ENCODE results near the gene ZBTB21.

The ZBTB21 gene

DNA sequence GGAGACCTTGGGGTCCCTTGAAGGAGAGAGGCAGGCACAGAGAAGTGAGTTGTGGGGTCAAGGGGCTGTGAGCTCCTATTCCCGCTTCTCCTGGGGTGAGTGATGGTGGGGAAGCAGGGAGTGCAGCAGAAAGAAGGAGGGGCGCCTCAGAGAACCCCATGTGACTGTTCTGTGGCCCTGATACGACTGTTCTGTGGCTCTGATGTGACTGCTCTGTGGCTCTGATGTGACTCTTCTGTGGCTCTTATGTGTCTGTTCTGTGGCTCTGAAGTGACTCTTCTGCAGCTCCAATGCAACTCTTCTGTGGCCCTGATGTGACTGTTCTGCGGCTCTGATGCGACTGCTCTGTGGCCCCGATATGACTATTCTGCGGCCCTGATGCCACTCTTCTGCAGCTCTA, 31.1 kb upstream of the ZBTB21 start:
- DNase-seq (ENCODE audit: low read depth, low spot score) = no peak
- no peak overlapping the region for H3K4me3 ChIP-seq (ENCODE audit: low read length)

DNA sequence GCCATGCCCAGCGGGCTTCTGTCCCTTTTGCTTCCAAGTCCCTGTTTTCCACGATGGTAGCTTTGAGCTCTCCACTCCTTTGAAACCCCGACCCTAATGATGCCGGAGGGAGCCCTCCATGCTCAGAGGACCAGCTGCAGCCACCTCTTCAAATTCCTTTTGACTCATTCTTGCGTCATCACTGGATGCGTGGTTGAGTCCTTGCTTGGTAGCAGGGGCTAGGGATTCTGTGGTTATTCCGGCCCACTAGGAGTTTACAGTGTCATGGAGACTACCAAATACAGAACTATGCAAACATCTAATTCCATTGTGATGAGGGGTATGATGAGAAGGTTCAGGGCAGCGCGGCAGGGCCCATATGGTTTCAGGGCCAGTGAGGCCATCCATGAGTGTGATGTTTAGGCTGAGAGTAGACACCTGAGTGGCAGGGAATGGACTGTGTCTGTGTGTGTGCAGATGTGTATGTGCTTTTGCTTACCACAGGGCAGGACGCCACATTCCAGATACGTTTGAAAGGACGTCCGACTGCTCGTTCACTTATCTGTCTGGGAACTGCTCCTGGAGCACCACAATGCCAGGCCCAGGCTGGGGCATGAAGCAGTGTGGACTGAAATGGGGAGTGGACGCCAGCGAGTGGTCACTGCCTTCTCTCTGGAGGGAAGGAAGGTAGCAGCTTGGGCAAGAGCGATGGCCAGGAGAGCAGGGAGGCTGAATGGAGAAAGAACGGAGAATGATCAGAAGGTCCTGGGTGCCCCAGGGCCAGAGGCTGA, 30.4 kb upstream of the ZBTB21 start:
- no peak for DNase-seq (ENCODE audit: low read depth, low spot score)
- H3K4me3 ChIP-seq (ENCODE audit: low read length) = no peak overlapping the region

DNA sequence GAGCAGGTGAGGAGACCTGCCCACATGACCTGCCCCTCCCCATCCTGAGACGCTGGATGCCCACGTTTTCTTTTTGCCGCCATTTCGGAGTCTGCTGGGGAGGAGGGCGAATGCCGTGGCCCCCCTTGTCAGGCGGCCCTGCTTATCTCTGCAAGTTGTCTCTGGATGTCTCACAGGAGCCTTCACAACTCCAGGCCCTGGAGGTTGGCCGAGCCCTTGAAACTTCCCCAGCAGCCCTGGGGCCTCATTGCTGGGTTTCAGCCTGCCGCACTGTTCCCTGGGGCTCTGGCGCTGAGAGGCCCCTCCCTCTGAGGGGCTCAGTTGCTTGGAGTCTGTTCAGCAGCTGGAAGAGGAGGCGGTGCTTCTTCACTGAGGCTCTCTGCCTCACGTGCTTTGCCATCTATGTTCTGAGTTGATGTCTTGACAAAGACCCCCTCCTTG, 29.8 kb upstream of the ZBTB21 start:
- no peak for DNase-seq (ENCODE audit: low read depth, low spot score)
- H3K4me3 ChIP-seq (ENCODE audit: low read length) = no peak overlapping the region

DNA sequence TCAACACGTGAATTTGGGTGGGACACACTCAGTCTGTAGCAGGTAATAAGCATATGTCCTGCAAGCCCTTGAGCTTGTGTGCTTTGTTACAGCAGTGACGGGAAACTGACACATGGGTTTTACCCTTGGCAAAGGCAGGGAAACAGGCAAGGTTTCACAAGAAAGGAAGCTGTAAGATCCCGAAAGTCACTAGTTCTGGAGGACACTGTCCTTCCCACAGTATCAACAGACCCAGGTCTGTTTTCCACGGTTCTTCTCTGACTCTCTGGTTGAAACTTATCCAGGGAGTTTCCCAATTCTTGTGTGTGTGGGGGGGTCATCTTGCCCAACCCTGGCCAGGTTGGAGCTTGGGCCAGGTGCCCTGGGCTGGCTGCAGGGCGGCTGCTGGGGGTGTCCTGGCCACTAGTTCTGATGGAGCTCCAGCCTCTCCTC, 29.3 kb upstream of the ZBTB21 start:
- DNase-seq (ENCODE audit: low read depth, low spot score) = no peak

DNA sequence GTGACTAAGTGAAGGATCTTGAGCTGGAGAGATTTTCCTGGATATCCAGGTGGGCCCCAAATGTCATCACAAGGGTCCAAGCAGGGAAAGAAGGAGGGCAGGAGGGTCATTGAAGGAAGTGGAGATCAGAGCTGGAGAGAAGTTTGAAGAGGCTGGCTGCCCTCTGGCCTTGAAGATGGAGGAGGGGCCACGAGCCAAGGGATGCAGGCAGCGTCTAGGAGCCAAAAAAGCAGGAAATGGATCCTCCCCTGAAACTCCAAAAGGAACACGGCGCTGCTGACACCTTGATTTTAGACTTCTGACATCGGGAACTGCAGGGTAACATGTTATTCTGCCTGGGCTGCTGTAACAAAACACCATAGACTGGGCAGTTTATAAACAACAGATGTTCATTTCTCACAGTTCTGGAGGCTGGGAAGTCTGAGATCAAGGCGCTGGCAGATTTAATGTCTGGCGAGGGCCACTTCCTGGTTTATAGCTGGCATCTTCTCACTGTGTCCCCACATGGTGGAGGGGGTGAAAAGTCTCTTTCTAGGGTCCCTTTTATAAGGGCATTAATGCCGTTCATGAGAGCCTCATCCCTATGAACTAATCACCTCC, 28.8 kb upstream of the ZBTB21 start:
- DNase-seq (ENCODE audit: low read depth, low spot score) = no peak
- no peak overlapping the region for H3K4me3 ChIP-seq (ENCODE audit: low read length)

More for the DNA sequence above, 29.3 kb upstream of the ZBTB21 start:
- no peak overlapping the region for H3K4me3 ChIP-seq (ENCODE audit: low read length)

DNA sequence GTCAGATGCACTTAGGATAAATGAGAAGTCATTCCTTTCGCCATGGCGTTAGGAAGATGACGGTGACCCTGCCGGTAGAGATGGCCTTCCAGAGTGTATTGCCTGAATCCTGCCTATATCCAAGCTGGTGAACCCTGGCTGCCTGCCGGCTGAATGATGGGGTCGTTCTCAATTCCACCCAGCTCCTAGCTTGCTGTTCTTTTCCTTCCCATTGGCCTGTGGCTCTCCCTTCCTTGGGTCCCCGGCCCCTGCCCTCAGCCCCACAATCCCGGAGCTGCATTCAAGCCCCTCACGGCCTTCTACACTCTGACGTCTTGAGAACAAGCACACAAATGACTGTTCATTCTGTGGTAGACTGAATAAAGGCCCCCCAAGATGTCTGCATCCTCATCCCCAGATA, 28.2 kb upstream of the ZBTB21 start:
- DNase-seq (ENCODE audit: low read depth, low spot score) = no peak
- H3K4me3 ChIP-seq (ENCODE audit: low read length) = no peak overlapping the region

DNA sequence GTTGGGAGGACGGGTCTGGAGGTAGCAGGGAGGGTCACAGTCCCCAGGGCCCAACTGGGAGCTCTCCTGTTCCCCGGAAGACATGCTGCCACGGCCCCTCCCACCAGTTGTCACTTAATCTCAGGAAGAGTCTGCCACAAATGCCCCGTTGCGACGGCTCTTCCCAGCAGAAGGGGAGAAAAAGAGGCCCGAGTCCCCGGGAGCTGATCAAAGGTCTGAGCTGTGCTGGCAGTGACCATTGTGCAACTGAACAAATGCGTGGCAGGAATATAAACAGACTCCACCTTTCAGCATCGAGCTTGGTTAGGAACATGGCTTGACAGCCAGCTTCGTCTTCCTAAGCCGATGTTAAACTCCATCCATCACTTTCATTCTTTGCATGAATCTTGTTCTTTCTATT, 27.8 kb upstream of the ZBTB21 start:
- DNase-seq (ENCODE audit: low read depth, low spot score) = no peak

DNA sequence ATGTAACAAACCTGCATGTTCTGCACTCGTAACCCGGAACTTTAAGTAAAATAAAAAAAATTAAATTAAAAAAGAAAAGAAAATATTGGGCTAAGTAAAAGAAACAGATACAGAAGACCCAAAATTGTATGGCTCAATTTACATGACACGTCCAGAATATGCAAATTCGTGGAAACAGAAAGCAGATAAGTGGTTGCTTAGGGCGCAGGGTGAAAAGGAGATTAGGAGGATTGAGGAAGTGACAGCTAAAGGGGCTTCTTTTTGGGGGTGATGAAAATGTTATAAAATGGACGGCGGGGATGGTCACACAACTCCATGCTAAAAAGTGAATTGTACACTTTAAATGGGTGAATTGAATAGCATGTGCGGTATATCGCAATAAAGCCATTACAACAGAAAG, 27.4 kb upstream of the ZBTB21 start:
- no peak overlapping the region for H3K4me3 ChIP-seq (ENCODE audit: low read length)
- no peak for DNase-seq (ENCODE audit: low read depth, low spot score)

More for the DNA sequence above, 27.8 kb upstream of the ZBTB21 start:
- H3K4me3 ChIP-seq (ENCODE audit: low read length) = no peak overlapping the region

DNA sequence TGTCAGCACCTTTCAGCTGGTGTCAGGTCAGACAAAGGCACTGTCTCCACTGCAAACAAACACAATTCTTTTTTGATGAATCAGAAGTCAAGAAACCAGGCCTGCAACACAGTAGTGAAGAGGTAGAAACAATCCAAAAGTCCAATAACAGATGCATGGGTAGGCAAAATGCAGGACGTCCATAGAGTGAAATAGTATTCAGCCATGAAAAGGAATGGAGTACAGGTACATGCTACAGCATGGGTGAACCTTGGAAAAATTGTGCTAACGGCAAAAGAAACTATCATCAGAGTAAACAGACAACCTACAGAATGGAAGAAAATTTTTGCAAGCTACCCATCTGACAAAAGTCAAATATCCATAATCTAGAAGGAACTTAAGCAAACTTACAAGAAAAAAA, 26.2 kb upstream of the ZBTB21 start:
- no peak for DNase-seq (ENCODE audit: low read depth, low spot score)
- no peak overlapping the region for H3K4me3 ChIP-seq (ENCODE audit: low read length)

DNA sequence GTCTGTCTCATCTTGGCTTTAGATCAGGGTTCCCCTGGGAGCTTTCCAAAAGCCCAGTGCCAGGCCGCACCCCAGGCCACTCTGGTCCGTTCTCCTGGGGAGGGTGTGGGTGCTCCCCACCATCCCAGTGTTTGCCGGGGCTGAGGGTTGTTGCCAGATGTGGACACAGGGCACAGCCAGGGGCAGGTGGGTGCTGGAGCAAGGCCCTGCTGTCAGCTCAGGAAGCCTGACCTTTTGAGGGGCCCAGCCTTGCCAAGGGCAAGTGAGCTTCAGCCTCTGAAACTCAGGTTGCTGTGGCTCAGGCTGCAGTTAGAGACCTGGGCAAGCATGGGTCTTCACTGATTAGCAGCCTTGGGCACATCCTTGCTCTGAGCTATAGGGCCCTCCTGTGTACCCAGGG, 22.8 kb upstream of the ZBTB21 start:
- no peak overlapping the region for H3K4me3 ChIP-seq (ENCODE audit: low read length)
- no peak for DNase-seq (ENCODE audit: low read depth, low spot score)

DNA sequence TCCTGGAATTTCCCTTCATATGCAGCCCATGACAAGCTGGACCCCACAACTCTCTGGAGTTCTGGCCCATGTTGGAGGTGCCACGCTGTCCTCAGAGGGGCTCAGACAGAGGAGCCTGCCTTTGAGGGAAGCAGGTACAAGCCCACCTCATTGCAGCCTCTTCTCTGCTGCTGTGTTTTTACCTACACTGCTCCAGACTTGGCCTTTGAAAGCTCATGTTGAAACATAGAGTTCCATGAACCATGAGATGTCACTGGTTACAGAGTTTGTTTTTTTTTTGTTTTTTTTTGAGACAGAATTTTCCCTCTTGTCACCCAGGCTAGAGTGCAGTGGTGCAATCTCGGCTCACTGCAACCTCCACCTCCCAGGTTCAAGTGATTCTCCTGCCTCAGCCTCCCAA, 22.1 kb upstream of the ZBTB21 start:
- no peak for DNase-seq (ENCODE audit: low read depth, low spot score)
- H3K4me3 ChIP-seq (ENCODE audit: low read length) = no peak overlapping the region

DNA sequence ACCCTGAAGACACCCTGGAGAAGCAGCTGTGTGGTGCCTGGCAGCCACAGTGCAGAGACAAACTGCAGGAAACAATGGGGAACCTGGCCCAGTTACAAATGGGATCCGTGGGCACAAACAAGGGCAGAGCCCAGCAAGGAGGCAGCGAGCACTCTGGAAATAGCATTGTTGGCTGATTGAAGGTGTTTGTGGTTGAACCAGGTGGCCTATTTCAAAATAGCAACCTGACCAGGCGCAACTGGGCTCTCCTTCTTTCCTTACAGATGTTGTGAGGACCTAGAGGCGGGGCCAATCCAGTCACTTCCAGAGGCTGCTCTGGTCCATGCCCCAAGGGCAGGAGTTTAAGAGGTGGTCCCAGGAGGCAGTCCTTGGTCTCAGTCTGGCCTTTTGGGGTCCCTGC, 21.7 kb upstream of the ZBTB21 start:
- DNase-seq (ENCODE audit: low read depth, low spot score) = no peak
- no peak overlapping the region for H3K4me3 ChIP-seq (ENCODE audit: low read length)

DNA sequence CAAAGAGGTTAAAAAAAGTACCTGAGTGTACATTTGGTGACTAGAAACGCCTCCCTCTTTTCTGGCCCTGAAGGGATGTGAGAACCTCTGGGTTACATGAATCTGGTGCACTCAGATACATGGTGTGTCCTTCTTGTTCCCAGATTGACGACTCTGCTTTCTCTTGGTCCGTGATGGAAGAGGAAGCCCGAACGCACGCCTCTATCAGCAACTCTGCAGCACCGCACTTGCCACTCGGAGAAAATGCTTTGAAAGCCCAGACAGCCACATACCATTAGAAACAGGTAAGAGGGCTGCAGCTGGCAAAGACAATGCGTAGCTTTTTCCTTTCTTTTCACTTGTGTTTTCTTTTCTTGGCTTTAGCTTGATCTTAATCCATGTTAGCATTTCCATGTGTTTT, 21.1 kb upstream of the ZBTB21 start:
- DNase-seq (ENCODE audit: low read depth, low spot score) = no peak
- no peak overlapping the region for H3K4me3 ChIP-seq (ENCODE audit: low read length)

DNA sequence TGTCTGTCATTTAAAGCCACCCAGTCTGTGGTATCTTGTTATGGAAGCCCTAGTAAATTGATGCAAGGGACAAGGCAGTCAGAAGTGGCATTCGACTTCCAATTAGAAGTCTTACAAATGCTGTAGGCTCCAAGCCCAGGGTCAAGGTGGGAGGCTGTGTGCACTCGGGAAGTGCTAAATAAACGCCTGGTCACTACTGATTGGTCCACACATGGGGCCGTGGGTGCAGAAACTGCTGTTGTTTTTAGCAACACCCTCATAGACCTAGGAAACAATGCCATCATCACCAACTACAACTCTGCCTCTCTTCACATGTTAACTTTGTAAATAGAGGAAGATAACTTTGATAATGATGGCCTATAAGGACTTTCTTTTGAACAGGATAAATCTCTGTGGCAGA, 20.2 kb upstream of the ZBTB21 start:
- H3K4me3 ChIP-seq (ENCODE audit: low read length) = no peak overlapping the region

DNA sequence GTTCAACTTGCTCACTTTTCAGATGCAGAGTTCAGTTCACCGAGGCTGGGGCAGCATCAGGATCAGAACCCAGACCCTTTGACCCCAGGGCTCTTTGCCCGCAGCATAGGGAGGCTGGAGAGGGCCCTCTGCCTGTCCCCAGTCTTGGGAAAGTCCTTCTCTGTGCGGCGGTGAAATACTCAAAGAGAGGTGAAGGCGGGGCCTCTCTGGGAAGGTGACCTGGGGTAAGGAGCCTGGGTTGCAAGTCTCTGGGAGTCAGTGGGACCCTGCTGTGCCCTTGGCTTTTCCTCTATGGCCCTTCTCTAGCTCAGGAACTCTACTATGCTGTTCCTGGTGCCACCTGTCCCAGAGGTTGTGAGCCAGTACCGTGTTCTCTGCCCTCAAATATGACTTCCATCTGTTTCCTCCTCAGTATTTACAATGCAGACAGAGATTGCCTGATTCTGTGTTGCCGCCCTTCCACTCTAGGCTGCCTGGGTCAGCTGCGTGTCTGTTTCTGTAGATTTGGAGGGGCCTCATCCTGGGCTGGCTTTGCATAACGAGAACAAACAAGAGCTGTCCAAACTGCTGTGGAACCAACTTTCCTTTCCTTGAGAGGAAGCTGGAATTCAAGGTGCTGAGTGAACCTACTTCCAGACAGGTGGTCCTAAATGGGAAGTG, 18.7 kb upstream of the ZBTB21 start:
- H3K4me3 ChIP-seq (ENCODE audit: low read length) = no peak overlapping the region
- no peak for DNase-seq (ENCODE audit: low read depth, low spot score)

More for the DNA sequence above, 20.2 kb upstream of the ZBTB21 start:
- no peak for DNase-seq (ENCODE audit: low read depth, low spot score)

DNA sequence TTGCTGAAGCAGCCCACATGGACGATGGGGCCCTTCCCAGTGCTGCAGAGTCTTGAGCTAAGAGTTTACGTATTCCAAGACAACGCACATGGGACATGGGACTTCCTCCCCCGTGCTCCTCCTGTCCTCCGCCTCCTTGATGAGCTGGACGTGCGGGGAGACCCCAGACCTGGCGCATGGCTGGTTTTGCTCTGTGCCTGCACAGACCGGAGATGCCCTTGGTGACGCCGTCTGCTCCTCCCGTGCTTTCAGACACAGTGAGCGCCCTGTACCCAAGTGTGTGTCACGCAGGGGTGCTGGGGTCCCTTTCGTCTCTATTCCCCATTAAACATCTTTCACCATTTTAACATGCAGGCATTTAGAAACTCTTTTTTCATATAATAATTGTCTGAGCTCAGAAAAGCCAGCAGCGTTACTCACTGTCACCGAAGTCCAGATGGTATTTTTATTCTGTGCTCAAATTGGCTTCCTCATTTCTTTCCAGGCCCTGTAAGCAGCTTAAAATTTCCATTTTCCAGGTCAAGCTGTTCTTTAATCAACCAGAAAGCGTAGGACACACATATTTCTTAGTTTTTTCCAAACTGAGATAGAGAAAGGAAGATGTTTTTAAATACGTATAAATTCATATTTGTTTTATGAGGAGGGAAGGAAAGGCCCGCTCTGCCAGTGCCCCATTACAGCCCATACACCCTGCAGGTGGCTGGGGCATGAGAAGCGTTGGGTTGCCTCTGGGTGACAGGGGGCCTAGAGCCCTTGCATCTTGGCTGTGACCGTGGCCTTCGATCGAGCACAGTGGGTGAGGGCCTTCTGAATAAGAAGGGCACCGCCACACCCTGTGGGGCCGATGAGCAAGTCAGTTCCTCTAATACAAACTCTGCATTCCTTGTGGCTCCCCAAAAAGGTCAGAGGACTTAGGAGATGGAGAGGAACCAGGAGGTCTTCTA, 17.9 kb upstream of the ZBTB21 start:
- DNase-seq (ENCODE audit: low read depth, low spot score) = no peak
- H3K4me3 ChIP-seq (ENCODE audit: low read length) = no peak overlapping the region

DNA sequence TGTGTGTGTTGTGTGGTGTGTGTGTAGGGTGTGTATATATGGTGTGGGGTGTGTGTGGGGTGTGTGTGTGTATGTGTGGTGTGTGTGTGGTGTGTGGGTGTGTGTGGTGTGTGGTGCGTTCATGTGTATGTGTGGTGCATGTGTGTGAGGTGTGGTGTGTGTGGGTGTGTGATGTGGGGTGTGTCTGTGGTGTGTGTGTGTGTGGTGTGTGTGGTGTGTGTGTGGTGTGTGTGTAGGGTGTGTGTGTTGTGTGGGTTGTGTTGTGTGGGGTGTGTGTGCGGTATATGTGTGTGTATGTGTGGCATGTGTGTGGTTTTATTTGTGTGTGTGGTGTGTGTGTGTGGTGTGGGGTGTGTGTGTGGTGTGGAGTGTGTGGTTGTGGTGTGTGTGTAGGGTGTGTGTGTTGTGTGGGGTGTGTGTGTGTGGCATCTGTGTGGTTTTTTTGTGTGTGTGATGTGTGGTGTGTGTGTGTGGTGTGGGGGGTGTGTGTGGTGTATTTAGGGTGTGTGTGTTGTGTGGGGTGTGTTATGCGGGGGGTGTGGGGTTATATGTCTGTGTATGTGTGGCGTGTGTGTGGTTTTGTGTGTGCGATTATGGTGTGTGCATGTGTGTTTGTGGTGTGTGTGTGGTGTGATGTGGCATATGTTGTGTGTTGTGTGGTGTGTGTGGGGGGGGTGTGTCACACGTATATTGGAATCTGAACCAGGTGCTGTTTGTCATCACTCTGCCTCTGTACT, 17.1 kb upstream of the ZBTB21 start:
- DNase-seq (ENCODE audit: low read depth, low spot score) = no peak
- H3K4me3 ChIP-seq (ENCODE audit: low read length) = no peak overlapping the region

DNA sequence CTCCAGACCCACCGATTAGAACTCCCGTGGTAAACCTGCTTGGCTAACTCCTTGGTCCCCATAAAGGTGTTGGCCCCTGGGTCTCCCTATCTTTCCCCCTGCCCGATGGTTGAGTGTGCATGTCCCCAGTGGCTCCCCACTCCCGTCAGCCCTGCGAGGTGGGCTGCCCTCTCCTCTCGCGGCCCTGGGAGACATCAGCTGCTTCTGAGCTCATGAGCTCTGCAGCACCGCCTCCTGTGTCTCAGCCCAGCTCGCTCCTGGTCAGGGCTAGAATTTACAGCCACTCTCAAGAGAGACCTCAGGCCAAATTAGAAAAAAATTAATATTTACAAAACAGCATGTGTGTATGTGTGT, 15.9 kb upstream of the ZBTB21 start:
- H3K4me3 ChIP-seq (ENCODE audit: low read length) = no peak overlapping the region
- DNase-seq (ENCODE audit: low read depth, low spot score) = no peak
